Brain microvascular endothelial cell (primary cell): ENCODE data around the gene SRP72.
A peak's percentile ranks its signal among the peaks of the same experiment; 100 is the strongest.

ENCODE experiments used
- DNase-seq: peaks from one replicate; pipeline ENCODE4 v3.0.0-alpha.2; 2020
- H3K27ac ChIP-seq: fragments of 250-450 bp; sonication (Bioruptor Pico); 2 replicates; pipeline ENCODE4 v1.5.1; 2020; ENCODE audit warnings: mild to moderate bottlenecking, moderate library complexity
- H3K27me3 ChIP-seq: fragments of 250-450 bp; sonication (Bioruptor Pico); replicated peaks from 2 replicates; pipeline ENCODE4 v1.5.1; 2020; ENCODE audit warnings: mild to moderate bottlenecking
- H3K36me3 ChIP-seq: fragments of 250-450 bp; sonication (Bioruptor Pico); replicated peaks from 2 replicates; pipeline ENCODE4 v1.5.1; 2020; ENCODE audit warnings: mild to moderate bottlenecking
- H3K4me3 ChIP-seq: 2 replicates; pipeline ENCODE4 v1.5.1; 2011; ENCODE audit warnings: low read depth, mild to moderate bottlenecking, control low read depth, low read length, moderate library complexity
- in situ Hi-C: cut with HindIII; loops from 2 replicates; pipeline ENCODE4 v1.10.0; 2017; ENCODE audit warnings: low sequenced_read_pairs, low pct_ligation_motif_present
- TF ChIP-seq, protein P1 (sequence below): IDR thresholded peaks from 2 replicates; pipeline ENCODE4 v1.5.1; 2011; ENCODE audit warnings: low read depth, mild to moderate bottlenecking, moderate library complexity, low read length, control low read depth, inconsistent platforms; ENCODE audit errors: missing control alignments

SRP72 gene, protein sequence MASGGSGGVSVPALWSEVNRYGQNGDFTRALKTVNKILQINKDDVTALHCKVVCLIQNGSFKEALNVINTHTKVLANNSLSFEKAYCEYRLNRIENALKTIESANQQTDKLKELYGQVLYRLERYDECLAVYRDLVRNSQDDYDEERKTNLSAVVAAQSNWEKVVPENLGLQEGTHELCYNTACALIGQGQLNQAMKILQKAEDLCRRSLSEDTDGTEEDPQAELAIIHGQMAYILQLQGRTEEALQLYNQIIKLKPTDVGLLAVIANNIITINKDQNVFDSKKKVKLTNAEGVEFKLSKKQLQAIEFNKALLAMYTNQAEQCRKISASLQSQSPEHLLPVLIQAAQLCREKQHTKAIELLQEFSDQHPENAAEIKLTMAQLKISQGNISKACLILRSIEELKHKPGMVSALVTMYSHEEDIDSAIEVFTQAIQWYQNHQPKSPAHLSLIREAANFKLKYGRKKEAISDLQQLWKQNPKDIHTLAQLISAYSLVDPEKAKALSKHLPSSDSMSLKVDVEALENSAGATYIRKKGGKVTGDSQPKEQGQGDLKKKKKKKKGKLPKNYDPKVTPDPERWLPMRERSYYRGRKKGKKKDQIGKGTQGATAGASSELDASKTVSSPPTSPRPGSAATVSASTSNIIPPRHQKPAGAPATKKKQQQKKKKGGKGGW

DNA sequence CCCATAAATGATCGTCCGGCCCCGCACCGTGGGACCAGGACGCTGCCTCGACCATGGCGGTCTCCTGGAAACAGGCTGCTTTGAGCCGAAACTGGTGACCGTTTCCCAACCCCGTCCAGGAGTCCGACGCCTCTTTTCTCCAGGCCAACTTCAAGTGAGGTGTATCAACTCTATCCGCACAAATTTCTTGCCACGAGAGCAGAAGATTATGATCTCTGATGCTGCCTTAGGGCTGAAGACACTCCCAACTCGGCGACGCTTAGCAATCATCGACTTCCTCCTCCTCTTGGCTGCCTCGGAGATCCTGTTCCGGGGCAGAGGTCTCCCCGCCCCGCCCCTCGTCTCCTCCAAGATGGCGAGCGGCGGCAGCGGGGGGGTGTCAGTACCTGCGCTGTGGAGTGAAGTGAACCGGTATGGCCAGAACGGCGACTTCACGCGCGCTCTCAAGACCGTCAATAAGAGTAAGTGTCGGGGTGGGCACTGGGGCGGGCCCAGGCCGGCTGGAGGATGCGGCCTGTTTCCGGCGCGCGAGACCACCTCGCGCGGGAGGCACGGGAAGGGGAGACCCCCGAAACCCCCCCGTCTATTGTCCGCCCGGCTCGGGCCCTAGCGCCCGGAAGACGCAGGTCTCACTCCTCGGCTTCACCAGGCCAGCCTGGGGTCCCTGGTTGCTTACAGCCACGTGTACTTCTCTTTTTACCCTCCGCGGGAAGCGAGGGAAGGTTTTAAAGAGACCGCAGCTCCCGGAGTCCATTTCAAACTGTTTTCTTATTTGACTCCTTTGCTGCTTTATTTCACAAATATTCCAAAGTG, at the start of gene SRP72:
TSS of gene SRP72 (plus strand) at position 334 of the 813 bp plus-strand sequence. CDS start at position 353, 19 bp downstream.
- in situ Hi-C loops, result no loop called here
- peak; percentile 89 for DNase-seq

DNA sequence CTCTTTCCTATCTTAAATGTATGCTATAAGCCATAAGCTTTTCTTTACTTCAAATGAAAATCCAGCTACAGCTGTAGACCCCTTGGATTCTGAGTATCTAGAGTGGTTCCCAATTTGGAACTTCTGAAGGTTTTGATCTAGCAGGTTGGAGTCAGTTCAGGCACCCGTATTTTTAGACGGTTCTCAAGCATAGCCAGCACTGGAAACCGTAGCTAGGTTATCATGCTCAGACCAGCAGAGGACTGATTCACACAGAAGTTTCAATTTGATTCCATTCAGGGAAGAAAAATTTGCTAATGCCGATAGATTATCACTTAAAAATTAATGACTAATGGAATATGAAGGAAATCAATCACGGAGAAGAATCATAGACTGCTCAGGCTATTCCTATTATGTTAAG, 43.2 kb upstream of the SRP72 start:
- DNase-seq, result no peak
- TF ChIP-seq, protein P1, sequence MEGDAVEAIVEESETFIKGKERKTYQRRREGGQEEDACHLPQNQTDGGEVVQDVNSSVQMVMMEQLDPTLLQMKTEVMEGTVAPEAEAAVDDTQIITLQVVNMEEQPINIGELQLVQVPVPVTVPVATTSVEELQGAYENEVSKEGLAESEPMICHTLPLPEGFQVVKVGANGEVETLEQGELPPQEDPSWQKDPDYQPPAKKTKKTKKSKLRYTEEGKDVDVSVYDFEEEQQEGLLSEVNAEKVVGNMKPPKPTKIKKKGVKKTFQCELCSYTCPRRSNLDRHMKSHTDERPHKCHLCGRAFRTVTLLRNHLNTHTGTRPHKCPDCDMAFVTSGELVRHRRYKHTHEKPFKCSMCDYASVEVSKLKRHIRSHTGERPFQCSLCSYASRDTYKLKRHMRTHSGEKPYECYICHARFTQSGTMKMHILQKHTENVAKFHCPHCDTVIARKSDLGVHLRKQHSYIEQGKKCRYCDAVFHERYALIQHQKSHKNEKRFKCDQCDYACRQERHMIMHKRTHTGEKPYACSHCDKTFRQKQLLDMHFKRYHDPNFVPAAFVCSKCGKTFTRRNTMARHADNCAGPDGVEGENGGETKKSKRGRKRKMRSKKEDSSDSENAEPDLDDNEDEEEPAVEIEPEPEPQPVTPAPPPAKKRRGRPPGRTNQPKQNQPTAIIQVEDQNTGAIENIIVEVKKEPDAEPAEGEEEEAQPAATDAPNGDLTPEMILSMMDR, result no peak
- Histone ChIP-seq H3K27ac (no peak overlapping the region), H3K4me3 (no peak overlapping the region), H3K27me3 (no peaks in the 10 kb centered on the region), H3K36me3 (no peaks in the 10 kb centered on the region)
- in situ Hi-C loops, result no loop called here

More for the DNA sequence above, at the start of gene SRP72:
- Histone ChIP-seq H3K36me3 (peaks cover 13% of the 10 kb centered on the region), H3K27me3 (no peaks in the 10 kb centered on the region), H3K27ac (peak within 1 kb of the TSS; percentile 89), H3K4me3 (peak within 1 kb of the TSS; percentile 89)
- TF ChIP-seq, protein P1, result no peak

DNA sequence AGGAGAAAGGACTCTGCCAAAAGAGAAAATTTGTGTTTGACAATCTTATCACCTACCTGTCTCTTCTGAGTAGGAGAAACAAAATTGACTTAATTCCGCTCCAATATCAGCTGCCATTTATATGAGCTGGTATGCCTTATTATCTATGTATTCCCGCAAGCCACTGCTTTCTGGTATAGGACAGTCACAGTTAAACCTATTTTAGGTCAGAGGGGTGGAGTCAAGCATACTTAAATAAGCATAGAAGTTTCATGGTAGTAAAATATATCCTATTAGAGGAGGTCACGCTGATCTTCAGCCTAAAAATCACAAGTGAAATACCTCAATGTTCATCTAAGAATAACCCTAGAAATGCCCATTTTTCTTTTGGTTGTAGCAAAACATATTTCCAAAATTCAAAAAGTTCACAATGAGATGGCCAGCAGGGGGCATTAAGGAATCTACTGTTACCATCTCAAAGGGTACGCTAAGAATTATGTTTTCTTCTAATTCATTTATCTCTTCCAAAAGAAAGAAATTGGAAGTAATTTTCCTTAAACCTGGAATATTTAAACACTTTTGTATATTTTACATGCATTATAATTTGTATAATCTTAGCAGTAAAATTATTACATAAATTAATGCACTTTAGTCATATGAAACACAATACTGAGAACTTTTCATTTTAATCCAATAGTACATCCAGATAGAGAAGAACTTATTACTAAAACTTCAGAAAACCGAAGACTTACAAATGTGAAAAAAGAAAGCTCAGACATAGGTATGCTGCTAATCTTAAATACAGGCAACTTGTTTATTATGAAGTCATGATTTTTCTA, 42.5 kb upstream of the SRP72 start:
- Histone ChIP-seq H3K36me3 (no peaks in the 10 kb centered on the region), H3K4me3 (no peak overlapping the region), H3K27ac (no peak overlapping the region), H3K27me3 (no peaks in the 10 kb centered on the region)
- TF ChIP-seq, protein P1, result peak; percentile 59
- in situ Hi-C loops, result no loop called here
- DNase-seq, result peak; percentile 36

DNA sequence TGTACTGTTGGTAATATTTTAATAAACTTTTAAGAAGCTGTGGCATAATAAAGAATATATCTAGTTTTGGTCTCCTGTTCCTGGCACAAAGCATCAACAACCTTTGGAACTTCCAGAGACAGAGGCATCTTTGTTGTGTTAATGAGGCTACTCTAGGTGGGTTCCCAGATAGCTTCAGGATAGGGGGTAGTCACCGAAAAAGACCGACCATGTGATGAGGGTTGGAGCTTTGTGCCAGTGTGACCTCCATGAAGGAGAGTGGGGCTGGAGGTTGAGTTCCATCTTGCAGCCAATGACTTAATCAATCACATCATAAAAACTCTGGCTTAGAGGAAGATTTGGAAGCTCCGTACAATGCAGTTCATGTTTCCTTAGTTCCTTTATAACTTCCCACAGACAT, 41.9 kb upstream of the SRP72 start:
- Histone ChIP-seq H3K27ac (no peak overlapping the region), H3K4me3 (no peak overlapping the region), H3K36me3 (no peaks in the 10 kb centered on the region), H3K27me3 (no peaks in the 10 kb centered on the region)
- no peak for DNase-seq
- in situ Hi-C loops, result no loop called here
- TF ChIP-seq, protein P1, result no peak

DNA sequence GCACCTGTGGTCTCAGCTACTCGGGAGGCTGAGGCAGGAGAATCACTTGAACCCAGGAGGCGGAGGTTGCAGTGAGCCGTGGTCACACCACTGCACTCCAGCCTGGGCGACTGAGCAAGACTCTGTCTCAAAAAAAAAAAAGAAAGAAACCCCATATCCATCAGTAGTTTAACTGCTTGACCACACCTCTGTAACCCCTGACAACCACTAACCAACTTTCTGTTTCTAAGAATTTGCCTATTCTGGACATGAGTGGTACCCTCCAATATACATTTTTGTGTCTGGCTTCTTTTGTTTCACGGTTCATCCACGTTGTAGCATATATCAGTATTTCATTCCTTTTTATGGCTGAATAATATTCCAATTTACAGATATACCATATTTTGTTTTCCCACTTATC, 41.1 kb upstream of the SRP72 start:
- Histone ChIP-seq H3K4me3 (no peak overlapping the region), H3K27me3 (no peaks in the 10 kb centered on the region), H3K36me3 (no peaks in the 10 kb centered on the region), H3K27ac (no peak overlapping the region)
- DNase-seq, result no peak
- in situ Hi-C loops, result no loop called here
- TF ChIP-seq, protein P1, result no peak
